HEK293 (cell line): ENCODE results near the gene PID1.

Source experiments
- CTCF ChIA-PET: fragments of 350-600 bp; formaldehyde crosslinking; extraction: SDS; loops from one replicate; lab custom pipeline; 2021; ENCODE audit warnings: antibody characterized with exemption; lab: Yijun Ruan, JAX
- POLR2A ChIA-PET: fragments of 300-600 bp; formaldehyde crosslinking; extraction: SDS; loops from one replicate; lab custom pipeline; 2020; ENCODE audit warnings: antibody characterized with exemption, inconsistent platforms; lab: Yijun Ruan, JAX
- H3K27ac ChIP-seq: fragments of 200-500 bp; sonication (Bioruptor generic); 2 replicates; pipeline ENCODE4 v1.5.1; 2014; ENCODE audit warnings: low read depth, low read length, control low read depth, inconsistent platforms; ENCODE audit errors: extremely low read depth
- H3K36me3 ChIP-seq, 2 experiments: fragments of 200-500 bp in 1 of 2; sonication (Bioruptor generic) in 1 of 2; 1 replicate in 1 of 2; 2 replicates in 1 of 2; pipeline ENCODE4 v1.5.1; 2014 to 2017; ENCODE audit warnings: inconsistent platforms in 2 of 2, low read length in 2 of 2; ENCODE audit not compliant: control insufficient read depth in 2 of 2, insufficient read depth in 1 of 2
- H3K4me1 ChIP-seq: fragments of 200-500 bp; sonication (Bioruptor generic); 2 replicates; pipeline ENCODE4 v1.5.1; 2014; ENCODE audit warnings: mild to moderate bottlenecking, low read length, inconsistent platforms; ENCODE audit not compliant: control insufficient read depth, insufficient read depth
- H3K4me3 ChIP-seq: 2 replicates; pipeline ENCODE4 v1.5.1; 2011; ENCODE audit warnings: low read depth, mild to moderate bottlenecking, control low read depth, low read length, moderate library complexity
- H3K9me3 ChIP-seq: fragments of 200-500 bp; sonication (Bioruptor generic); 2 replicates; pipeline ENCODE4 v1.5.1; 2014; ENCODE audit warnings: low read depth, low read length, inconsistent platforms; ENCODE audit not compliant: control insufficient read depth, insufficient read depth
- INSM2 ChIP-seq: fragments of 450-650 bp; formaldehyde crosslinking; IDR thresholded peaks from 2 replicates; pipeline ENCODE4 v1.5.1; 2016; ENCODE audit warnings: missing biosample characterization, missing genetic modification characterization
- OSR2 ChIP-seq: fragments of 450-650 bp; formaldehyde crosslinking; IDR thresholded peaks from 2 replicates; pipeline ENCODE4 v1.5.1; 2016; ENCODE audit warnings: missing biosample characterization, missing genetic modification characterization
- PRDM4 ChIP-seq: fragments of 450-650 bp; formaldehyde crosslinking; IDR thresholded peaks from 2 replicates; pipeline ENCODE4 v1.5.1; 2017; ENCODE audit warnings: missing biosample characterization, missing genetic modification characterization
- SP7 ChIP-seq: fragments of 450-650 bp; formaldehyde crosslinking; IDR thresholded peaks from 2 replicates; pipeline ENCODE4 v1.5.1; 2016; ENCODE audit warnings: missing biosample characterization, missing genetic modification characterization
- ZBTB10 ChIP-seq: fragments of 450-650 bp; formaldehyde crosslinking; IDR thresholded peaks from 2 replicates; pipeline ENCODE4 v1.5.1; 2016; ENCODE audit warnings: missing biosample characterization, missing genetic modification characterization
- ZBTB26 ChIP-seq: fragments of 450-650 bp; formaldehyde crosslinking; optimal IDR thresholded peaks from 2 replicates; pipeline ENCODE3; 2016; ENCODE audit warnings: missing biosample characterization, mild to moderate bottlenecking, missing genetic modification characterization
- ZFHX2 ChIP-seq: fragments of 450-650 bp; formaldehyde crosslinking; conservative IDR thresholded peaks from 2 replicates; pipeline ENCODE4 v1.5.1; 2016; ENCODE audit warnings: missing biosample characterization, missing genetic modification characterization
- ZNF19 ChIP-seq: fragments of 450-650 bp; formaldehyde crosslinking; IDR thresholded peaks from 2 replicates; pipeline ENCODE4; 2016; ENCODE audit warnings: missing biosample characterization, missing genetic modification characterization, low read depth
- ZNF202 ChIP-seq: fragments of 450-650 bp; formaldehyde crosslinking; IDR thresholded peaks from 2 replicates; pipeline ENCODE4 v1.5.1; 2016; ENCODE audit warnings: missing biosample characterization, missing genetic modification characterization, borderline replicate concordance
- ZNF394 ChIP-seq: fragments of 450-650 bp; formaldehyde crosslinking; IDR thresholded peaks from 2 replicates; pipeline ENCODE4 v1.5.1; 2016; ENCODE audit warnings: missing biosample characterization, missing genetic modification characterization, mild to moderate bottlenecking, moderate library complexity, borderline replicate concordance
- ZNF398 ChIP-seq: fragments of 450-650 bp; formaldehyde crosslinking; IDR thresholded peaks from 2 replicates; pipeline ENCODE4 v1.5.1; 2017; ENCODE audit warnings: missing biosample characterization, missing genetic modification characterization
- ZNF449 ChIP-seq: fragments of 450-650 bp; formaldehyde crosslinking; IDR thresholded peaks from 2 replicates; pipeline ENCODE4 v1.5.1; 2017; ENCODE audit warnings: missing biosample characterization, mild to moderate bottlenecking, missing genetic modification characterization, moderate library complexity
- ZNF560 ChIP-seq: fragments of 450-650 bp; formaldehyde crosslinking; IDR thresholded peaks from 2 replicates; pipeline ENCODE4 v1.5.1; 2017; ENCODE audit warnings: missing biosample characterization, missing genetic modification characterization, borderline replicate concordance
- ZNF600 ChIP-seq: fragments of 450-650 bp; formaldehyde crosslinking; IDR thresholded peaks from 2 replicates; pipeline ENCODE4 v1.5.1; 2016; ENCODE audit warnings: missing biosample characterization, missing genetic modification characterization
- ZNF692 ChIP-seq: fragments of 450-650 bp; formaldehyde crosslinking; IDR thresholded peaks from 2 replicates; pipeline ENCODE4 v1.5.1; 2016; ENCODE audit warnings: missing biosample characterization, missing genetic modification characterization

Gene PID1

GRCh38 chr2:229261076-229261475 is 10.0 kb downstream of the PID1 start (continued):
- TF ChIP-seq ZNF692 (tag by site-specific recombination), result no peak

GRCh38 chr2:229257985-229258384 is 13.1 kb downstream of the PID1 start:
- POLR2A ChIA-PET, result no interaction called here
- no peaks in the 10 kb centered on the region for H3K9me3 ChIP-seq
- TF ChIP-seq SP7 (no peak), OSR2 (tag by site-specific recombination) (no peak), ZNF398 (no peak), ZNF449 (no peak), ZNF600 (tag by site-specific recombination) (no peak), ZNF19 (tag by site-specific recombination) (no peak), ZBTB26 (no peak), ZNF394 (tag by site-specific recombination) (no peak), PRDM4 (tag by site-specific recombination) (no peak), INSM2 (no peak), ZNF560 (no peak), ZNF202 (no peak), ZFHX2 (tag by site-specific recombination) (no peak), ZBTB10 (tag by site-specific recombination) (no peak)
- TF ChIP-seq, all 188 proteins: peak for 0
- Histone ChIP-seq H3K4me3 (no peak overlapping the region), H3K27ac (no peak overlapping the region), H3K36me3 (no peaks in the 10 kb centered on the region), H3K4me1 (no peaks in the 10 kb centered on the region)
- CTCF ChIA-PET, result no interaction called here
